WTC11 (cell line): ENCODE results near the gene RGS1. TPM values are rescaled to one million over a fixed set of nuclear protein-coding genes. Genes with fewer than 3 reads are reported as not detected.

Source experiments
- ATAC-seq: fragments of 200-7000 bp; cut with Tn5 transposase; 2 replicates; pipeline ENCODE4 v1.10.0; 2021; ENCODE audit warnings: mild to moderate bottlenecking, moderate library complexity
- CTCF ChIA-PET: fragments of 300-600 bp; sonication (Branson Sonifier 250); formaldehyde crosslinking; loops from one replicate; lab custom pipeline; 2021; ENCODE audit warnings: antibody characterized with exemption; lab: Charles Lee
- POLR2A ChIA-PET: fragments of 350-600 bp; sonication (Branson Sonifier 250); formaldehyde crosslinking; loops from one replicate; lab custom pipeline; 2021; ENCODE audit warnings: antibody characterized with exemption; lab: Charles Lee
- DNase-seq: peaks from one replicate; pipeline ENCODE4 v3.0.0; 2021; ENCODE audit warnings: low spot score
- H3K27ac Mint-ChIP-seq: 2 replicates; pipeline ENCODE4 v1.8.0; 2021; ENCODE audit warnings: mixed read lengths
- H3K27me3 Mint-ChIP-seq: 2 replicates; pipeline ENCODE4 v1.8.0; 2021; ENCODE audit warnings: low read depth, mild to moderate bottlenecking, moderate library complexity, mixed read lengths
- H3K36me3 Mint-ChIP-seq: 2 replicates; pipeline ENCODE4 v1.8.0; 2021; ENCODE audit warnings: mixed read lengths
- H3K4me1 Mint-ChIP-seq: 2 replicates; pipeline ENCODE4 v1.8.0; 2022; ENCODE audit warnings: mixed read lengths
- H3K4me3 Mint-ChIP-seq: 2 replicates; pipeline ENCODE4 v1.8.0; 2021; ENCODE audit warnings: mild to moderate bottlenecking, moderate library complexity, mixed read lengths
- H3K9me3 Mint-ChIP-seq: 2 replicates; pipeline ENCODE4 v1.8.0; 2021; ENCODE audit warnings: mixed read lengths
- ATF6 ChIP-seq: sonication (generic); formaldehyde crosslinking; IDR thresholded peaks from 2 replicates; pipeline ENCODE4 v1.8.1; 2023; ENCODE audit warnings: mild to moderate bottlenecking, missing genetic modification reagents
- E2F4 ChIP-seq: sonication (generic); formaldehyde crosslinking; IDR thresholded peaks from 2 replicates; pipeline ENCODE4 v1.8.1; 2022; ENCODE audit warnings: low read depth, mild to moderate bottlenecking, moderate library complexity, missing genetic modification reagents, borderline replicate concordance
- ELF4 ChIP-seq: sonication (generic); formaldehyde crosslinking; IDR thresholded peaks from 2 replicates; pipeline ENCODE4 v1.8.1; 2022; ENCODE audit warnings: low read depth, mild to moderate bottlenecking, moderate library complexity, missing genetic modification reagents
- ERG ChIP-seq: fragments of 250-450 bp; sonication (Bioruptor Pico); IDR thresholded peaks from 2 replicates; pipeline ENCODE4 v1.8.0; 2021; ENCODE audit warnings: mild to moderate bottlenecking
- GRHL2 ChIP-seq: fragments of 250-450 bp; sonication (Bioruptor Pico); IDR thresholded peaks from 2 replicates; pipeline ENCODE4 v1.8.0; 2022; ENCODE audit warnings: mild to moderate bottlenecking, moderate library complexity; ENCODE audit not compliant: insufficient replicate concordance, severe bottlenecking
- GTF2I ChIP-seq: fragments of 250-450 bp; sonication (Bioruptor Pico); conservative IDR thresholded peaks from 2 replicates; pipeline ENCODE4 v1.4.0; 2021; ENCODE audit warnings: mild to moderate bottlenecking
- KAT7 ChIP-seq: sonication (generic); formaldehyde crosslinking; IDR thresholded peaks from 2 replicates; pipeline ENCODE4 v1.8.1; 2023; ENCODE audit warnings: missing genetic modification reagents, mild to moderate bottlenecking, borderline replicate concordance
- NR1H2 ChIP-seq: sonication (generic); formaldehyde crosslinking; IDR thresholded peaks from 2 replicates; pipeline ENCODE4 v1.9.0; 2021; ENCODE audit warnings: mild to moderate bottlenecking, moderate library complexity, missing genetic modification reagents
- OVOL2 ChIP-seq: fragments of 250-450 bp; sonication (Bioruptor Pico); IDR thresholded peaks from 2 replicates; pipeline ENCODE4 v1.9.0; 2021; ENCODE audit warnings: mild to moderate bottlenecking, borderline replicate concordance
- RELA ChIP-seq: sonication (generic); formaldehyde crosslinking; IDR thresholded peaks from 2 replicates; pipeline ENCODE4 v1.8.1; 2022; ENCODE audit warnings: missing genetic modification reagents, mild to moderate bottlenecking, borderline replicate concordance
- SMAD3 ChIP-seq: sonication (generic); formaldehyde crosslinking; IDR thresholded peaks from 2 replicates; pipeline ENCODE4 v1.8.0; 2022; ENCODE audit warnings: missing genetic modification reagents, mild to moderate bottlenecking, borderline replicate concordance
- TEAD4 ChIP-seq: sonication (generic); formaldehyde crosslinking; IDR thresholded peaks from 2 replicates; pipeline ENCODE4 v1.8.0; 2022; ENCODE audit warnings: mild to moderate bottlenecking, missing genetic modification reagents
- TP53 ChIP-seq: sonication (generic); formaldehyde crosslinking; IDR thresholded peaks from 2 replicates; pipeline ENCODE4 v1.8.1; 2023; ENCODE audit warnings: mild to moderate bottlenecking, missing genetic modification reagents
- USF2 ChIP-seq: sonication (generic); formaldehyde crosslinking; IDR thresholded peaks from 2 replicates; pipeline ENCODE4 v1.8.1; 2023; ENCODE audit warnings: mild to moderate bottlenecking, missing genetic modification reagents, moderate library complexity
- ZBTB43 ChIP-seq: sonication (generic); formaldehyde crosslinking; IDR thresholded peaks from 2 replicates; pipeline ENCODE4 v1.8.1; 2023; ENCODE audit warnings: mild to moderate bottlenecking, missing genetic modification reagents
- ZMAT4 ChIP-seq: fragments of 250-450 bp; sonication (Bioruptor Pico); IDR thresholded peaks from 2 replicates; pipeline ENCODE4 v1.9.0; 2021; ENCODE audit warnings: mild to moderate bottlenecking
- ZNF121 ChIP-seq: sonication (generic); formaldehyde crosslinking; IDR thresholded peaks from 2 replicates; pipeline ENCODE4 v1.8.0; 2023; ENCODE audit warnings: missing genetic modification reagents
- ZNF232 ChIP-seq: sonication (generic); formaldehyde crosslinking; IDR thresholded peaks from 2 replicates; pipeline ENCODE4 v1.8.0; 2022; ENCODE audit warnings: mild to moderate bottlenecking, missing genetic modification reagents
- ZNF263 ChIP-seq: sonication (generic); formaldehyde crosslinking; IDR thresholded peaks from 2 replicates; pipeline ENCODE4 v1.8.1; 2022; ENCODE audit warnings: low read depth, mild to moderate bottlenecking, moderate library complexity, missing genetic modification reagents
- ZNF416 ChIP-seq: fragments of 250-450 bp; sonication (Bioruptor Pico); IDR thresholded peaks from 2 replicates; pipeline ENCODE4 v1.9.0; 2021; ENCODE audit warnings: mild to moderate bottlenecking, inconsistent platforms
- total RNA-seq: library from RNA; stranded (reverse); gene quantifications from 3 replicates; pipeline ENCODE4 v1.2.3, GENCODE V29; 2021
- TF ChIP-seq, protein P1 (sequence below): fragments of 250-450 bp; sonication (Bioruptor Pico); IDR thresholded peaks from 2 replicates; pipeline ENCODE4 v1.9.0; 2021; ENCODE audit warnings: moderate library complexity, mild to moderate bottlenecking, inconsistent platforms, borderline replicate concordance
- TF ChIP-seq, protein P2 (sequence below): fragments of 200-600 bp; IDR thresholded peaks from 2 replicates; pipeline ENCODE4 v1.8.0; 2022; ENCODE audit warnings: antibody characterized with exemption

RGS1 gene
- total RNA-seq, 1 experiment from 2014 or later = 0.22 TPM

- TF ChIP-seq, protein P1, sequence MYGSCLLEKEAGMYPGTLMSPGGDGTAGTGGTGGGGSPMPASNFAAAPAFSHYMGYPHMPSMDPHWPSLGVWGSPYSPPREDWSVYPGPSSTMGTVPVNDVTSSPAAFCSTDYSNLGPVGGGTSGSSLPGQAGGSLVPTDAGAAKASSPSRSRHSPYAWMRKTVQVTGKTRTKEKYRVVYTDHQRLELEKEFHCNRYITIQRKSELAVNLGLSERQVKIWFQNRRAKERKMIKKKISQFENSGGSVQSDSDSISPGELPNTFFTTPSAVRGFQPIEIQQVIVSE (CRISPR knock-in tag) = no peak
- no peak for TF ChIP-seq ZNF263 (CRISPR knock-in tag)
- TF ChIP-seq GTF2I (CRISPR knock-in tag) = no peak
- no peak for TF ChIP-seq USF2 (CRISPR knock-in tag)
- no peak for TF ChIP-seq ZNF232 (CRISPR knock-in tag)
- no peak for TF ChIP-seq ELF4 (CRISPR knock-in tag)
- no peak for TF ChIP-seq ZBTB43 (CRISPR knock-in tag)
- TF ChIP-seq, all 79 proteins: peak for 0
Measured at GRCh38 chr1:192588546-192588945, 13.0 kb downstream of the RGS1 start (continued).

DNA sequence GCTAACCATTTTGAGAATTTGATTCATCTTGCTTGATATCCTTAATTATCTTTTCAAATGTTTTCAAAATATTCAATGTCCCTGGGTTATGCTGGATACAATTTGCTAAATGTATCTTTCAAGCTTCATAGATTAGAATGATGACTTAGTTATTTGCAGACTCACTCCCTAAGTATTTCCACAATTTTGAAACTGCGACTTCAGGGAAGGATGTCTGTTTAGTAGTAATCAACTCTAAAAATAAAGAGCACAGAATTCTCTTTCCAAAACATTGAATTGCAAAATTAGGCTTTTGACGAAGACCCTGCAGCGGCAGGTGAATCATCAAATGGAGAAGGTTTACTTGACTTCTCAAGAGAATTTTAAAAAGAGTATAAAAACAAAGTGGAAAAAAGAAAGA is 14.2 kb downstream of the RGS1 start:
- no peak overlapping the region for H3K4me3 Mint-ChIP-seq
- no peaks in the 10 kb centered on the region for H3K36me3 Mint-ChIP-seq
- no peak for TF ChIP-seq ZNF263 (CRISPR knock-in tag)
- TF ChIP-seq SMAD3 = no peak
- no peak for TF ChIP-seq OVOL2 (CRISPR knock-in tag)
- no peak for TF ChIP-seq KAT7 (CRISPR knock-in tag)
- no peak for TF ChIP-seq TEAD4 (CRISPR knock-in tag)
- TF ChIP-seq, protein P1 (CRISPR knock-in tag) = no peak
- TF ChIP-seq E2F4 = no peak
- no peak for TF ChIP-seq ZMAT4
- TF ChIP-seq ATF6 (CRISPR knock-in tag) = no peak
- TF ChIP-seq TP53 (CRISPR knock-in tag) = no peak
- no peak for TF ChIP-seq ZNF416
- TF ChIP-seq ELF4 (CRISPR knock-in tag) = no peak
- no peak for TF ChIP-seq NR1H2 (CRISPR knock-in tag)
- TF ChIP-seq GRHL2 (CRISPR knock-in tag) = no peak
- TF ChIP-seq RELA (CRISPR knock-in tag) = no peak
- TF ChIP-seq ERG = no peak
- TF ChIP-seq, protein P2, sequence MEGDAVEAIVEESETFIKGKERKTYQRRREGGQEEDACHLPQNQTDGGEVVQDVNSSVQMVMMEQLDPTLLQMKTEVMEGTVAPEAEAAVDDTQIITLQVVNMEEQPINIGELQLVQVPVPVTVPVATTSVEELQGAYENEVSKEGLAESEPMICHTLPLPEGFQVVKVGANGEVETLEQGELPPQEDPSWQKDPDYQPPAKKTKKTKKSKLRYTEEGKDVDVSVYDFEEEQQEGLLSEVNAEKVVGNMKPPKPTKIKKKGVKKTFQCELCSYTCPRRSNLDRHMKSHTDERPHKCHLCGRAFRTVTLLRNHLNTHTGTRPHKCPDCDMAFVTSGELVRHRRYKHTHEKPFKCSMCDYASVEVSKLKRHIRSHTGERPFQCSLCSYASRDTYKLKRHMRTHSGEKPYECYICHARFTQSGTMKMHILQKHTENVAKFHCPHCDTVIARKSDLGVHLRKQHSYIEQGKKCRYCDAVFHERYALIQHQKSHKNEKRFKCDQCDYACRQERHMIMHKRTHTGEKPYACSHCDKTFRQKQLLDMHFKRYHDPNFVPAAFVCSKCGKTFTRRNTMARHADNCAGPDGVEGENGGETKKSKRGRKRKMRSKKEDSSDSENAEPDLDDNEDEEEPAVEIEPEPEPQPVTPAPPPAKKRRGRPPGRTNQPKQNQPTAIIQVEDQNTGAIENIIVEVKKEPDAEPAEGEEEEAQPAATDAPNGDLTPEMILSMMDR = no peak
- no peak for TF ChIP-seq ZNF121

More for the DNA sequence above, 14.2 kb downstream of the RGS1 start:
- DNase-seq (no peak), ATAC-seq (no peak)
- Mint-ChIP-seq H3K4me1 (no peaks in the 10 kb centered on the region), H3K27me3 (no peaks in the 10 kb centered on the region), H3K9me3 (no peaks in the 10 kb centered on the region), H3K27ac (no peak overlapping the region)
- ChIA-PET CTCF (no interaction called here), POLR2A (no interaction called here)
